ENCODE measurements around the gene MZT1. TPM values are rescaled to one million over a fixed set of nuclear protein-coding genes. Genes with fewer than 3 reads are reported as not detected.

MZT1 gene
- total RNA-seq, 1 experiment from 2014 or later, result 22.9 TPM

DNA sequence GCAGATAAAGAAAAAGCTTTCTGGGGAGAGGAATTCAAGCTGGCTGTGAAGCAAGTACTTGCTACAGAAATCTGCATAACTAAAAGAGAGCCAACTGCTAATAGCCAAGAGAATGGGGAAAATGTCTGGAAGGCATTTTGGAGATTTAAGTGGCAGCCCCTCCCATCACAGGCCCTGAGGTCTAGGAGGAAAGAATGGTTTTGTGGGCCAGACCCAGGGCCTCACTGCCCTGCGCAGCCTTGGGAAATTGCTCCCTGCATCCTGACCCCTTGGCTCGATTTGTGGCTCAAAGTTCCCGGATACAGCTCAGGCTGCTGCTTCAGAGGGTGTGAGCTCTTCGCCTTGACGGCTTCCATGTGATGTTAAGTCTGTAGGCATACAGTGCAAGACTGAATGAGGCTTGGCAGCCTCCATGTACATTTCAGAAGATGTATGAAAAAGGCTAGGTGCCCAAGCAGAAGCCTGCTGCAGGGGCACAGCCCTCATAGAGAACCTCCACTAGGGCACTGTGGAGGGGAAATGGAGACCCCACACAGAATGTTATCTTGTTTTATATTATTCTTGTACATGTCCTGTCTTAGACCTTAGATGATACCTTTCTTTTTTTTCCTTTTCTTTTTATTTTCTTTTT lies 34.4 kb downstream of the MZT1 start:
- intact Hi-C loops (cut with micrococcal nuclease; ENCODE audit: unreplicated experiment), result no loop called here
- ChIA-PET CTCF (no interaction called here), POLR2A (no interaction called here)
- Mint-ChIP-seq H3K9me3 (ENCODE audit: unreplicated experiment) (no peaks in the 10 kb centered on the region), H3K4me1 (ENCODE audit: low read depth, unreplicated experiment) (no peaks in the 10 kb centered on the region), H3K27ac (ENCODE audit: unreplicated experiment) (no peak overlapping the region), H3K4me3 (ENCODE audit: unreplicated experiment) (no peak overlapping the region), H3K36me3 (ENCODE audit: insufficient read depth, unreplicated experiment) (no peaks in the 10 kb centered on the region), H3K27me3 (ENCODE audit: insufficient read depth, unreplicated experiment) (no peaks in the 10 kb centered on the region)
- no peak for DNase-seq
- peaks cover 15% of the 10 kb centered on the region for H3K9me3 ChIP-seq
- H3K36me3 ChIP-seq (ENCODE audit: control insufficient read depth, insufficient read depth, low read length), result no peaks in the 10 kb centered on the region
- no peaks in the 10 kb centered on the region for H3K27me3 ChIP-seq (replicated peaks; ENCODE audit: control insufficient read depth, insufficient read depth, low read length)
- TF ChIP-seq, protein P1, sequence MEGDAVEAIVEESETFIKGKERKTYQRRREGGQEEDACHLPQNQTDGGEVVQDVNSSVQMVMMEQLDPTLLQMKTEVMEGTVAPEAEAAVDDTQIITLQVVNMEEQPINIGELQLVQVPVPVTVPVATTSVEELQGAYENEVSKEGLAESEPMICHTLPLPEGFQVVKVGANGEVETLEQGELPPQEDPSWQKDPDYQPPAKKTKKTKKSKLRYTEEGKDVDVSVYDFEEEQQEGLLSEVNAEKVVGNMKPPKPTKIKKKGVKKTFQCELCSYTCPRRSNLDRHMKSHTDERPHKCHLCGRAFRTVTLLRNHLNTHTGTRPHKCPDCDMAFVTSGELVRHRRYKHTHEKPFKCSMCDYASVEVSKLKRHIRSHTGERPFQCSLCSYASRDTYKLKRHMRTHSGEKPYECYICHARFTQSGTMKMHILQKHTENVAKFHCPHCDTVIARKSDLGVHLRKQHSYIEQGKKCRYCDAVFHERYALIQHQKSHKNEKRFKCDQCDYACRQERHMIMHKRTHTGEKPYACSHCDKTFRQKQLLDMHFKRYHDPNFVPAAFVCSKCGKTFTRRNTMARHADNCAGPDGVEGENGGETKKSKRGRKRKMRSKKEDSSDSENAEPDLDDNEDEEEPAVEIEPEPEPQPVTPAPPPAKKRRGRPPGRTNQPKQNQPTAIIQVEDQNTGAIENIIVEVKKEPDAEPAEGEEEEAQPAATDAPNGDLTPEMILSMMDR (IDR thresholded peaks at IDR 0.05; ENCODE audit: insufficient read depth in 1 of 2, low read depth in 1 of 2, low read length in 1 of 2, severe bottlenecking in 1 of 2, unreplicated experiment in 1 of 2), result no peak
- no peaks in the 10 kb centered on the region for H3K4me1 ChIP-seq
- no TSS peak for BruUV-seq (replicated peaks)
- no peak overlapping the region for H3K4me3 ChIP-seq (ENCODE audit: low read depth, low read length)

DNA sequence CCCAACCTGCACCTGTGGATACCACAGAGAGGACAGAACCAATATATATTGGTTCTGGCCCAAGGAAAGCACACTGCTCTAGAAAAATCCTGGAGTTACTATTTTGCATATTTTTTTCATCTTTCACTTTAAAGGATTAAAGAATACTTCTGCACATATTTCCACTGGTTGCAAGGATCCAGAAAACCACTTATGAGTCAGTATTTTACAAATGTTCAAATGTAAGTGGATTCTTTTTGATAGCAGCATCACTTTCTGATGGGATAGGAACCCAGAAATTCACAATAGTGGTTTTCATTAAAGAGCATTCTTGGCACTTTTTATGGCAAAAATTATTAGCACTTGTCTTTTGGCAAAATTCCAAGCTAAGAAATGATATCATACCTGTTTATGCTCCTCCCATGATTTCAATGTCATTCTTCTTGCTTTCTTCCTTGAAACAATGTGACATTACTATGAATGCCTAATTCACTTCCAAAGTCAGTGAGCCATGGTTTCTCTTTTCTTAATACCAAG lies 38.2 kb downstream of the MZT1 start:
- intact Hi-C loops (cut with micrococcal nuclease; ENCODE audit: unreplicated experiment), result no loop called here
- no peak overlapping the region for H3K4me3 ChIP-seq (ENCODE audit: low read depth, low read length)
- ChIA-PET CTCF (interaction anchor here (0.6 kb wide), 1 partner anchor 254 kb away, joined by 3 read pairs; no protein-coding TSS in a partner anchor), POLR2A (no interaction called here)
- BruUV-seq (replicated peaks), result no TSS peak
- Mint-ChIP-seq H3K27ac (ENCODE audit: unreplicated experiment) (no peak overlapping the region), H3K36me3 (ENCODE audit: insufficient read depth, unreplicated experiment) (no peaks in the 10 kb centered on the region), H3K27me3 (ENCODE audit: insufficient read depth, unreplicated experiment) (no peaks in the 10 kb centered on the region), H3K9me3 (ENCODE audit: unreplicated experiment) (no peaks in the 10 kb centered on the region), H3K4me3 (ENCODE audit: unreplicated experiment) (no peak overlapping the region), H3K4me1 (ENCODE audit: low read depth, unreplicated experiment) (no peaks in the 10 kb centered on the region)
- TF ChIP-seq, protein P1 (IDR thresholded peaks at IDR 0.05; ENCODE audit: insufficient read depth in 1 of 2, low read depth in 1 of 2, low read length in 1 of 2, severe bottlenecking in 1 of 2, unreplicated experiment in 1 of 2), result no peak
- H3K36me3 ChIP-seq (ENCODE audit: control insufficient read depth, insufficient read depth, low read length), result no peaks in the 10 kb centered on the region
- DNase-seq, result no peak
- H3K27me3 ChIP-seq (replicated peaks; ENCODE audit: control insufficient read depth, insufficient read depth, low read length), result no peaks in the 10 kb centered on the region
- peaks cover 15% of the 10 kb centered on the region for H3K9me3 ChIP-seq
- H3K4me1 ChIP-seq, result 0 out of 2 replicates have a peak, but pooled peaks cover 6% of the 10 kb centered on the region

DNA sequence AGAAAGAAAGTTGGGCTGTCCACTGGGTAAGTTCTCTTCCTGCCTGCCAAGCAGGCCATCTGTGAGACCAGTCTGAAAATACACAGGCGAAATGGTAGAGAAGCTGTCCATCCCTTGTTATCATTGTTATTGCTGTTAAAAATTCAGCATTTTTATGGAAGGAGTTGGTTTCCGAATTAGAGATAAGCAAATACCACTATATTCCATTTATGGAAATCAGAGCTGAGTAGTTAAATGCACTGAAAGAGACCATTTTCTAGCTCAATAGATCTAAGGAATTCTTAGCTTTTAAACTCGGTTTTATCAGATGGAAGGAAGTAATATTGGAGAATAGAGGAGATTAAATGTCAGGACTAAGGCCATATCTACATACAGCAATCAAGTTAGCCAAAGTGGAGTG lies 40.7 kb downstream of the MZT1 start:
- no peaks in the 10 kb centered on the region for H3K9me3 Mint-ChIP-seq (ENCODE audit: unreplicated experiment)
- DNase-seq, result no peak
- no peak overlapping the region for H3K4me3 Mint-ChIP-seq (ENCODE audit: unreplicated experiment)
- Histone ChIP-seq H3K4me1 (0 out of 2 replicates have a peak, but pooled peaks cover 6% of the 10 kb centered on the region), H3K4me3 (ENCODE audit: low read depth, low read length) (no peak overlapping the region), H3K9me3 (0 out of 2 replicates have a peak, but pooled peaks cover 4% of the 10 kb centered on the region), H3K27me3 (replicated peaks; ENCODE audit: control insufficient read depth, insufficient read depth, low read length) (no peaks in the 10 kb centered on the region), H3K36me3 (ENCODE audit: control insufficient read depth, insufficient read depth, low read length) (no peaks in the 10 kb centered on the region)
- intact Hi-C loops (cut with micrococcal nuclease; ENCODE audit: unreplicated experiment), result no loop called here
- peaks cover 5% of the 10 kb centered on the region for H3K4me1 Mint-ChIP-seq (ENCODE audit: low read depth, unreplicated experiment)
- no peak overlapping the region for H3K27ac Mint-ChIP-seq (ENCODE audit: unreplicated experiment)
- BruUV-seq (replicated peaks), result no TSS peak
- no peaks in the 10 kb centered on the region for H3K36me3 Mint-ChIP-seq (ENCODE audit: insufficient read depth, unreplicated experiment)
- TF ChIP-seq, protein P1 (IDR thresholded peaks at IDR 0.05; ENCODE audit: insufficient read depth in 1 of 2, low read depth in 1 of 2, low read length in 1 of 2, severe bottlenecking in 1 of 2, unreplicated experiment in 1 of 2), result no peak
- no peaks in the 10 kb centered on the region for H3K27me3 Mint-ChIP-seq (ENCODE audit: insufficient read depth, unreplicated experiment)
- ChIA-PET CTCF (no interaction called here), POLR2A (no interaction called here)
